ENCODE data around the gene UBR1. TPM values are rescaled to one million over a fixed set of nuclear protein-coding genes. Genes with fewer than 3 reads are reported as not detected.
A peak's percentile ranks its signal among the peaks of the same experiment; 100 is the strongest.

UBR1 gene
- total RNA-seq, 1 experiment from 2014 or later = 22.2 TPM

- Histone ChIP-seq H2BK120ac (ENCODE audit: low read depth, low read length, poor library complexity, severe bottlenecking) (no peak overlapping the region), H4K8ac (replicated peaks; ENCODE audit: insufficient read length, low read depth, low read length) (no peak overlapping the region), H3K9me3 (ENCODE audit: control insufficient read depth, low read depth, low read length) (no peaks in the 10 kb centered on the region), H3K4me2 (ENCODE audit: insufficient read depth, insufficient read length, low read length) (no peak overlapping the region), H4K91ac (ENCODE audit: insufficient read length, low read depth, low read length) (no peak overlapping the region), H3K56ac (ENCODE audit: insufficient read length, low read depth, low read length) (no peak overlapping the region), H2AK5ac (ENCODE audit: insufficient read length, low read length) (no peak overlapping the region), H3K14ac (ENCODE audit: insufficient read depth, low read length) (no peak overlapping the region), H3K18ac (ENCODE audit: insufficient read length, low read depth, low read length) (no peak overlapping the region), H3K9ac (ENCODE audit: extremely low read depth, insufficient read length, low read length) (no peak overlapping the region), H3K79me1 (ENCODE audit: insufficient read depth, low read depth, low read length, poor library complexity, severe bottlenecking) (no peaks in the 10 kb centered on the region), H3K23me2 (ENCODE audit: insufficient read length, low read depth, low read length, poor library complexity, severe bottlenecking) (no peaks in the 10 kb centered on the region), H3K4me1 (ENCODE audit: insufficient read depth, low read length) (no peaks in the 10 kb centered on the region), H3K23ac (ENCODE audit: insufficient read length, low read depth, low read length) (no peak overlapping the region), H2AFZ (ENCODE audit: low read length) (no peak overlapping the region), H3K27me3 (ENCODE audit: insufficient read depth, low read length) (no peaks in the 10 kb centered on the region), H3K27ac (ENCODE audit: insufficient read length, low read depth, low read length) (no peak overlapping the region), H2BK20ac (ENCODE audit: low read depth, low read length, poor library complexity, severe bottlenecking) (no peak overlapping the region), H2BK15ac (ENCODE audit: low read depth, low read length) (no peak overlapping the region), H3T11ph (ENCODE audit: low read length) (no peak overlapping the region), H2BK5ac (ENCODE audit: insufficient read length, low read length) (no peak overlapping the region), H3K79me2 (ENCODE audit: insufficient read depth, low read length) (no peaks in the 10 kb centered on the region), H4K20me1 (ENCODE audit: control insufficient read depth, insufficient read depth, insufficient read length) (no peaks in the 10 kb centered on the region), H2BK12ac (ENCODE audit: insufficient read length, low read depth, low read length) (no peak overlapping the region), H4K5ac (ENCODE audit: insufficient read length, low read depth, low read length) (no peak overlapping the region), H3K4ac (ENCODE audit: low read depth, low read length) (no peak overlapping the region)
- Mint-ChIP-seq H3K4me1 (no peaks in the 10 kb centered on the region), H3K36me3 (ENCODE audit: insufficient read depth in 1 of 3, low read depth in 3 of 3) (peaks cover 8 to 66% (median 40%) of the 10 kb centered on the region in 3 experiments; a peak in 6 of 7 replicates), H3K27me3 (ENCODE audit: low read depth) (no peaks in the 10 kb centered on the region), H3K27ac (0 out of 7 replicates have a peak overlapping the region, but pooled peaks of 1 of the 3 experiments have one; percentile 18), H3K4me3 (no peak overlapping the region), H3K9me3 (no peaks in the 10 kb centered on the region)
- DNase-seq = no peak
- WGBS (ENCODE audit: extremely low coverage, insufficient read length, low lambda C conversion rate) = no CpG with 5 or more reads among the region's 2 CpGs
- no peak for TF ChIP-seq CTCF (conservative IDR thresholded peaks at IDR 0.05)
These were observed 59.4 kb downstream of the UBR1 start for GRCh38 chr15:43046484-43046883.
